Measurements from ENCODE around the gene GEMIN5. TPM values are rescaled to one million over a fixed set of nuclear protein-coding genes. Genes with fewer than 3 reads are reported as not detected.

Gene GEMIN5
- total and polyA plus RNA-seq, 2 experiments from 2014 or later: 18.3 to 46.7 TPM

DNA sequence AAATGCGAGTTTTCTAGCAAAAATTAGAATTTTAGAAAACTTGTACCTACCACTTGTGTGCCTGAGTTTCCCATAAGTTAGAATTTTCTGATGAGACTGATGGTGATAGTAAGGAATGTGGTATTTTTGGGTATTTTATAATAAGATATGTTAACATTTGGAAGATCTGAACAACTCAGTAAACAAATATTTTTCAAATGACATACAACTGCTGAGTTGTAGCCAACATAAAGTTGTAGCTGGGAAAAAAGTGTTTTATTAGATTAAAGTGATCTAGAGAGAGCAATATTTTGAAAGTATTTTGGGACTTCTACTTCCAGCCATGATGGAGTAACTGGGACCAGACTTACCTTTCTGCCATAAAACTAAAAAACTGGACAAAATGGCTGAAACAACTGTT lies 37.9 kb downstream of the GEMIN5 start:
- DNase-seq (ENCODE audit: low spot score) (no peak), ATAC-seq (no peak)
- no peaks in the 10 kb centered on the region for H3F3A ChIP-seq (replicated peaks; ENCODE audit: low read depth)
- H2AFZ ChIP-seq: no peak overlapping the region
- H3K27me3 ChIP-seq (ENCODE audit: insufficient read depth): no peaks in the 10 kb centered on the region
- H4K20me1 ChIP-seq (replicated peaks; ENCODE audit: insufficient read depth): no peaks in the 10 kb centered on the region; the same call in 1 of the 2 replicates
- H3K9me2 ChIP-seq (ENCODE audit: insufficient read depth): no peaks in the 10 kb centered on the region
- no peak overlapping the region for H3K4me2 ChIP-seq
- Mint-ChIP-seq H3K4me1 (no peaks in the 10 kb centered on the region), H3K27ac (no peak overlapping the region), H3K27me3 (ENCODE audit: insufficient read depth, low read depth, poor library complexity) (no peaks in the 10 kb centered on the region), H3K9me3 (no peaks in the 10 kb centered on the region), H3K36me3 (ENCODE audit: low read depth) (peaks cover 87% of the 10 kb centered on the region), H3K4me3 (no peak overlapping the region)
- H3K36me3 ChIP-seq (ENCODE audit: insufficient read depth): peaks cover 82% of the 10 kb centered on the region
- no peaks in the 10 kb centered on the region for H3K79me2 ChIP-seq (replicated peaks; ENCODE audit: insufficient read depth)
- H3K4me3 ChIP-seq: no peak overlapping the region
- no peaks in the 10 kb centered on the region for H3K4me1 ChIP-seq (ENCODE audit: insufficient read depth)
- TF ChIP-seq ZNF331 (CRISPR knock-in tag; IDR thresholded peaks at IDR 0.05; ENCODE audit: low read depth) (no peak), CTCF (conservative IDR thresholded peaks at IDR 0.05; ENCODE audit: low read depth in 2 of 2) (no peak)
- no peak overlapping the region for H3K27ac ChIP-seq (ENCODE audit: low read depth)

DNA sequence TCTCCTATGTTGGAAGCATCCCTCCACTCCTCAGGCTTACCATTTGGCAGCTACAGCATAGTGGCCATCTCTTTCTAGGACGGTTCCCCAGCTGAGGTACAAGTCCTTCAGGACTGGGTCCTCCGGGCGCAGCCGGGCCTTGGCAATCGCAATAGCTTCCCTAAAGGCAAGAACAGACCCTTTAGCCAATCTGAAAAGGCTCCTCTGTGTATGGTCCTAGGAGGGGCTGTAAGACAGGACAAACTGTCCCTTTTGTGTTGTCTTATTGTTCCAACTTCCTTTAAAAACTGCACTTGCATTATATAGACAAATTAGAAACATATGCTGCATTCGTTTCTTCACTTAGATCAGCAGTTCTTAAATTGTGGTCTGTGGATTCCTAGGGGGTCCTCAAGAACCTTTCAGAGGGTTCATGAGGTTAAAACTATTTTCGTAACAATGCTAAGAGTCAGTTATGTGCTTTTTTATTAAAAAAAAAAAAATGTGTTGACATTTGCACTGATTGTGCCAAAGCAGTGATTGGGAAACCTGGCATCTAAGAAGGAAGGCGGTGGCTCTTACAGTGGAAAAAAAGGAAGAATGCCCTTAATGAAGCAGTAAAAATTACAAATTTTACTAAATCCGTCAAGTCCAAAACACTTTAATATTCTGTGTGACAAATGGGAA lies 38.7 kb downstream of the GEMIN5 start:
- H3K27me3 Mint-ChIP-seq (ENCODE audit: insufficient read depth, low read depth, poor library complexity): no peaks in the 10 kb centered on the region
- Histone ChIP-seq H3K36me3 (ENCODE audit: insufficient read depth) (peaks cover 77% of the 10 kb centered on the region), H3K4me3 (no peak overlapping the region), H3K4me2 (no peak overlapping the region), H3K27ac (ENCODE audit: low read depth) (no peak overlapping the region), H3K9me2 (ENCODE audit: insufficient read depth) (no peaks in the 10 kb centered on the region), H2AFZ (no peak overlapping the region), H3K4me1 (ENCODE audit: insufficient read depth) (no peaks in the 10 kb centered on the region), H4K20me1 (replicated peaks; ENCODE audit: insufficient read depth) (no peaks in the 10 kb centered on the region; the same call in 1 of the 2 replicates), H3F3A (replicated peaks; ENCODE audit: low read depth) (no peaks in the 10 kb centered on the region), H3K79me2 (replicated peaks; ENCODE audit: insufficient read depth) (no peaks in the 10 kb centered on the region), H3K27me3 (ENCODE audit: insufficient read depth) (no peaks in the 10 kb centered on the region)
- DNase-seq (ENCODE audit: low spot score) (no peak), ATAC-seq (no peak)
- peaks cover 86% of the 10 kb centered on the region for H3K36me3 Mint-ChIP-seq (ENCODE audit: low read depth)
- no peak overlapping the region for H3K27ac Mint-ChIP-seq
- H3K9me3 Mint-ChIP-seq: no peaks in the 10 kb centered on the region
- no peaks in the 10 kb centered on the region for H3K4me1 Mint-ChIP-seq
- no peak overlapping the region for H3K4me3 Mint-ChIP-seq
- TF ChIP-seq CREB1 (CRISPR knock-in tag; IDR thresholded peaks at IDR 0.05; ENCODE audit: low read depth) (no peak), STAT1 (IDR thresholded peaks at IDR 0.05; ENCODE audit: unreplicated experiment) (no peak), CTCF (conservative IDR thresholded peaks at IDR 0.05; ENCODE audit: low read depth in 2 of 2) (no peak), POLR2AphosphoS5 (IDR thresholded peaks at IDR 0.05; ENCODE audit: low read depth) (no peak), ZNF331 (CRISPR knock-in tag; IDR thresholded peaks at IDR 0.05; ENCODE audit: low read depth) (no peak), EZH2 (IDR thresholded peaks at IDR 0.05; ENCODE audit: low read depth, unreplicated experiment) (no peak)
- TF ChIP-seq, protein P1, sequence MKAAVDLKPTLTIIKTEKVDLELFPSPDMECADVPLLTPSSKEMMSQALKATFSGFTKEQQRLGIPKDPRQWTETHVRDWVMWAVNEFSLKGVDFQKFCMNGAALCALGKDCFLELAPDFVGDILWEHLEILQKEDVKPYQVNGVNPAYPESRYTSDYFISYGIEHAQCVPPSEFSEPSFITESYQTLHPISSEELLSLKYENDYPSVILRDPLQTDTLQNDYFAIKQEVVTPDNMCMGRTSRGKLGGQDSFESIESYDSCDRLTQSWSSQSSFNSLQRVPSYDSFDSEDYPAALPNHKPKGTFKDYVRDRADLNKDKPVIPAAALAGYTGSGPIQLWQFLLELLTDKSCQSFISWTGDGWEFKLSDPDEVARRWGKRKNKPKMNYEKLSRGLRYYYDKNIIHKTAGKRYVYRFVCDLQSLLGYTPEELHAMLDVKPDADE (IDR thresholded peaks at IDR 0.05): no peak
- TF ChIP-seq, protein P2, sequence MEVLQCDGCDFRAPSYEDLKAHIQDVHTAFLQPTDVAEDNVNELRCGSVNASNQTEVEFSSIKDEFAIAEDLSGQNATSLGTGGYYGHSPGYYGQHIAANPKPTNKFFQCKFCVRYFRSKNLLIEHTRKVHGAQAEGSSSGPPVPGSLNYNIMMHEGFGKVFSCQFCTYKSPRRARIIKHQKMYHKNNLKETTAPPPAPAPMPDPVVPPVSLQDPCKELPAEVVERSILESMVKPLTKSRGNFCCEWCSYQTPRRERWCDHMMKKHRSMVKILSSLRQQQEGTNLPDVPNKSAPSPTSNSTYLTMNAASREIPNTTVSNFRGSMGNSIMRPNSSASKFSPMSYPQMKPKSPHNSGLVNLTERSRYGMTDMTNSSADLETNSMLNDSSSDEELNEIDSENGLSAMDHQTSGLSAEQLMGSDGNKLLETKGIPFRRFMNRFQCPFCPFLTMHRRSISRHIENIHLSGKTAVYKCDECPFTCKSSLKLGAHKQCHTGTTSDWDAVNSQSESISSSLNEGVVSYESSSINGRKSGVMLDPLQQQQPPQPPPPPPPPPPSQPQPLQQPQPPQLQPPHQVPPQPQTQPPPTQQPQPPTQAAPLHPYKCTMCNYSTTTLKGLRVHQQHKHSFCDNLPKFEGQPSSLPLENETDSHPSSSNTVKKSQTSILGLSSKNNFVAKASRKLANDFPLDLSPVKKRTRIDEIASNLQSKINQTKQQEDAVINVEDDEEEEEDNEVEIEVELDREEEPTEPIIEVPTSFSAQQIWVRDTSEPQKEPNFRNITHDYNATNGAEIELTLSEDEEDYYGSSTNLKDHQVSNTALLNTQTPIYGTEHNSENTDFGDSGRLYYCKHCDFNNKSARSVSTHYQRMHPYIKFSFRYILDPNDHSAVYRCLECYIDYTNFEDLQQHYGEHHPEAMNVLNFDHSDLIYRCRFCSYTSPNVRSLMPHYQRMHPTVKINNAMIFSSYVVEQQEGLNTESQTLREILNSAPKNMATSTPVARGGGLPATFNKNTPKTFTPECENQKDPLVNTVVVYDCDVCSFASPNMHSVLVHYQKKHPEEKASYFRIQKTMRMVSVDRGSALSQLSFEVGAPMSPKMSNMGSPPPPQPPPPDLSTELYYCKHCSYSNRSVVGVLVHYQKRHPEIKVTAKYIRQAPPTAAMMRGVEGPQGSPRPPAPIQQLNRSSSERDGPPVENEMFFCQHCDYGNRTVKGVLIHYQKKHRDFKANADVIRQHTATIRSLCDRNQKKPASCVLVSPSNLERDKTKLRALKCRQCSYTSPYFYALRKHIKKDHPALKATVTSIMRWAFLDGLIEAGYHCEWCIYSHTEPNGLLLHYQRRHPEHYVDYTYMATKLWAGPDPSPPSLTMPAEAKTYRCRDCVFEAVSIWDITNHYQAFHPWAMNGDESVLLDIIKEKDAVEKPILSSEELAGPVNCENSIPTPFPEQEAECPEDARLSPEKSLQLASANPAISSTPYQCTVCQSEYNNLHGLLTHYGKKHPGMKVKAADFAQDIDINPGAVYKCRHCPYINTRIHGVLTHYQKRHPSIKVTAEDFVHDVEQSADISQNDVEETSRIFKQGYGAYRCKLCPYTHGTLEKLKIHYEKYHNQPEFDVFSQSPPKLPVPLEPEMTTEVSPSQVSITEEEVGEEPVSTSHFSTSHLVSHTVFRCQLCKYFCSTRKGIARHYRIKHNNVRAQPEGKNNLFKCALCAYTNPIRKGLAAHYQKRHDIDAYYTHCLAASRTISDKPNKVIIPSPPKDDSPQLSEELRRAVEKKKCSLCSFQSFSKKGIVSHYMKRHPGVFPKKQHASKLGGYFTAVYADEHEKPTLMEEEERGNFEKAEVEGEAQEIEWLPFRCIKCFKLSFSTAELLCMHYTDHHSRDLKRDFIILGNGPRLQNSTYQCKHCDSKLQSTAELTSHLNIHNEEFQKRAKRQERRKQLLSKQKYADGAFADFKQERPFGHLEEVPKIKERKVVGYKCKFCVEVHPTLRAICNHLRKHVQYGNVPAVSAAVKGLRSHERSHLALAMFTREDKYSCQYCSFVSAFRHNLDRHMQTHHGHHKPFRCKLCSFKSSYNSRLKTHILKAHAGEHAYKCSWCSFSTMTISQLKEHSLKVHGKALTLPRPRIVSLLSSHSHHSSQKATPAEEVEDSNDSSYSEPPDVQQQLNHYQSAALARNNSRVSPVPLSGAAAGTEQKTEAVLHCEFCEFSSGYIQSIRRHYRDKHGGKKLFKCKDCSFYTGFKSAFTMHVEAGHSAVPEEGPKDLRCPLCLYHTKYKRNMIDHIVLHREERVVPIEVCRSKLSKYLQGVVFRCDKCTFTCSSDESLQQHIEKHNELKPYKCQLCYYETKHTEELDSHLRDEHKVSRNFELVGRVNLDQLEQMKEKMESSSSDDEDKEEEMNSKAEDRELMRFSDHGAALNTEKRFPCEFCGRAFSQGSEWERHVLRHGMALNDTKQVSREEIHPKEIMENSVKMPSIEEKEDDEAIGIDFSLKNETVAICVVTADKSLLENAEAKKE (CRISPR knock-in tag; IDR thresholded peaks at IDR 0.05): no peak

All from GM23338 (cell line).